GM15510 (cell line): ENCODE results near the gene RGP1.

Experiments
- POLR2A ChIP-seq: IDR thresholded peaks from 3 replicates; pipeline ENCODE4 v1.6.1; 2011; ENCODE audit warnings: borderline replicate concordance; ENCODE audit not compliant: insufficient read length; ENCODE audit errors: extremely low read depth

Gene RGP1

DNA sequence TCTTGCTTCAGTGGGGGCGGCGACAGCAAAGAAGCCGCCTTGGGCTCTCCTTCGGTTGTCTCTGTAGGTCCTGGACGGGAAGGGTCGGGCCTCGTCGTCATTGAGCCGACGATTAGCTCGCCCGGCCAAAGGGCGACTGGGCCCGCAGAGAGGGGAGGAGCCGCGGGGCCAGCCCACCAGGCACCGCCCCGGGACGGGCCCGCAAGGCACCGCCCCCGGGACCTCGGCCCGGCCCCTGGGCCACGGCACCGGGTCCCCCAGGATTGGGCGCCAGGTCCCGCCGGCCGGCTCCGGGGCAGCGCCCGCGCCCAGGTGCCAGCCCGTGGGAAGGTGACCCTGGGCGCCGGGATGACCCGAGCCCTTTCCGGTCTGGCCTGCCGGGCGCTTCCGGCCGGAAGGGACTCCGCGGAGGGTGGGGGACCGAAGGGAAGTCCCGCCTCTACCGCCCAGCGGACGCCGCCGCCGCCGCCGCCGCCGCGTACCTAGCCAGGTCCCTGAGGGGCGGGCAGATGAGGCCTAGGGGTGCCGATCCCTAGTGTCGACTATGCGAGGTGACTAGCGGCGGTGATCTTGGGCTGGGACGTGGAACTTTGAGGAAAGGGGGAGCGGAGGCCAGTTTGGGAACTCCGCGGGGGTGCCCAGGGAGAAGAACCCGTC, at the start of gene RGP1, which contains the start of gene GBA2:
RGP1 (plus strand) TSS at position 430 of the 657 bp plus-strand sequence. CDS start 469 bp downstream, outside the sequence.
GBA2 (minus strand) TSS at position 371 of the 657 bp plus-strand sequence. CDS start 524 bp downstream, outside the sequence.
- peak; percentile 75 for TF ChIP-seq POLR2A

DNA sequence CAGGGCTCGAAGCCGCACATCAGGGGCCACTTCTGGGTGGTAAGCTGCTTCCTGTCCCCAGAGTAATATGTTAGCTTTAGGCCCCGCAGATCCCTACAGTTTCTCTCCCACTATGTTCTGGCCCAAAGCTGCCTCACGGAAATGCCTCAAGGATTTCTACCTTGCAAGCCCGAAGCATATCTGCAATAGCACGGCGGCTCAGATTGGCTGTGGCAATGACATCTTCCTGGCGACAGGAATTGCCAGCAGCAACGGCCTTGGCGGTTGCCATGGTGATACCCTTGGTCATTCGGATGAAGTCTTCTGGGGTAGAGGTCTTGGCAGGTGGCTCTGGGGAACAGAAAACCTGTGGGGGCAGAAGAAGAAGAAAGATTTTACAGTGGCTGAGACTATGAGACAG, 49.1 kb upstream of the RGP1 start:
- no peak for TF ChIP-seq POLR2A

GRCh38 chr9:35700942-35701341, 48.1 kb upstream of the RGP1 start:
- TF ChIP-seq POLR2A = no peak

DNA sequence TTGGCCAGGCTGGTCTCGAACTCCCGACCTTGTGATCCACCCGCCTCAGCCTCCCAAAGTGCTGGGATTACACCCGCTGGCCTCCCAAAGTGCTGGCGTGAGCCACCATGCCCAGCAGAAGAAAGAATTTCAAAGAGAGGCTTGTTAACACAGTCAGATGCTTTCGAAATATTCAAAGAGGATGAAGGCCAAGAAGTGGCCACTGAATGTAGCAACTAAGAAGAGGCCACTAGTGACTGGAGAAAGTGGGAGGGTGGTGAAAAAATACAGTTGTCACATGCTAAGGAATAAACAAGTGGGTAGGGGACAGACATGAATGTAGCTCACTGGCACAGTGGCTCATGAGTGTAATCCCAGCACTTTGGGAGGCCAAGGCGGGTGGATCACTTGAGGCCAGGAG, 46.4 kb upstream of the RGP1 start:
- no peak for TF ChIP-seq POLR2A

DNA sequence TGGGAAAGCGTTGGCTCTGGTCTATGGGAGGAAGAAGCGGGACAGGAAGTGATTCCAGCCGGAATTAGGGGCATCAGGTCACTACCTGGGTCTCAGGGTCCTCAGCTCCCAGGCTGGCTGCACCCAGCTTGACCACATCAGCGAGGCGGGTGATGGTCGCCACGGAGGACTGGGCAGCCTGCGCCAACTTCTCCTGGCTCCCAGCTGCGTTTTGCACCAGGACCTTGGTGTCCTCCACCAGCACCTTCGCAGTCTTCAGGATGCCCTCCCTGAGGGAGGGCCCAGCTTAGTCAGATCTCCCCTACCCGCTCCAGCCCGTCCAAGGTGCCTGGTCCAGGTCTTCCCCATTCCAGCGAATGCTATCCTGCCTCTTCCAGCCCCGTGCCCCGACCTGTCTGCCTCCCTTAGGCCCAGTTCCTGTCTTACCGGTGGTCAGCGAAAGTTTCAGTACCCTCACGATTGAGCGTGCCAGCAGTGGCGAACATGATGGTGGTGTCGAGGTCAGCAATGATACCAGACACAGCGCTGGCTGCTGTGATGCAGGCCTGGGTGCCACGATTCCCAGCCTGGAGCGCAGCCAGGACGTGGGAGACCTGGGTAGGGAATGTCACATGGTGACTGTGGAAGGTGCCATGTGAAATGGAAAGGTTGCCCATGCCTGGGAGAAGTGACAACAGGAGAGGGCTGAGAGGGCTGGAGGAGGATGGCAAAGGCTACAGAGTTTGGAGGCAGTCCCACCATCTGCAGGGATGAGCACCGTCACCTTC, 45.0 kb upstream of the RGP1 start:
- TF ChIP-seq POLR2A = no peak

DNA sequence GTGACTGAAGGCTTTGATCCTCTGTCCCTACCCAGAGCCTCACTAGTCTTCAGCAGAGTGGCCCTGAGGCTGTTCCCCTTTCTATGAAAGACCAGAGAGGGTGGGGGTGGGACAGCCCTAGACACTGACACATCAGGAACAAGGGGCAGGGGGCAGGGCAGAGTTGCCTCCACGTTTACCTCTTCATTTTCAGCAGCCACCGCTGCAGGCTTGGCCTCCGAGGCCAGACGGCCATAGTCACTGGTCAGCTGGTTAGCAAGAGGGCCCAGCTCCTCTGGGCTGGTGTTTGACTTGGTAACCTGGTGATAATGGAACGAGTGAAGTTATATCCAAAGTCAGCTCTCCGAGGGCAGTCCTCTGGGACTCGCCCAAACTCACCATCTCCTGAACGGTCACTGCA, 43.7 kb upstream of the RGP1 start:
- no peak for TF ChIP-seq POLR2A

DNA sequence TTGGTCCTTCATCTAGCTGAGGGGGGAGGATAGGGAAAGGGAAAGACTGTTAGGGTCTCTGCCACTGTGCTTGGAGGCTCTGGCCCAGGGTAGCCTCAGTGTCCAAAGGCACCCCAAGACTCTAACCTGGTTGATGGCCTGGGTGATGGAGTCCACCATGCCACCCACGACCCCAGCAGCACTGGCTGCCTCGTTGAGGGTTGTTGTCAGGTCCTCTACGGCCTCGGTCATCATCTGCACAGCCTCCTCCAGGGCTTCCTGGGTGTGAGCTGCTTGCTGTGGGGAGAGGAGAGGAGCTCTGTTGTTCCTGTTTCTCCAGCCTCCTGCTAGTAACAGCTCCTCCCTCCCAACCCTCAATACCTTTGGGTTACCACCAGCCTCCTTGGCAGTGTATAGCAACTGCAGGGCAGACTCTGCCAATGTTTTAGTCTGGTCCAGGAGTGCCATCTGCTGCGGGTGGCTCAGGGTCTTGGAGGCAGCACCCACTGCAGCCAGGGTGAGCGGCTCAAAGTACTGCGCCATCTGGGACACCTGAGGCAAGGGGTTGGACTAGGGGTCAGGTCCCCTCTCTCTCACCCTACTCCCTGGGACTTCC, 43.2 kb upstream of the RGP1 start:
- no peak for TF ChIP-seq POLR2A

GRCh38 chr9:35706951-35707350, 42.1 kb upstream of the RGP1 start:
- TF ChIP-seq POLR2A = no peak

DNA sequence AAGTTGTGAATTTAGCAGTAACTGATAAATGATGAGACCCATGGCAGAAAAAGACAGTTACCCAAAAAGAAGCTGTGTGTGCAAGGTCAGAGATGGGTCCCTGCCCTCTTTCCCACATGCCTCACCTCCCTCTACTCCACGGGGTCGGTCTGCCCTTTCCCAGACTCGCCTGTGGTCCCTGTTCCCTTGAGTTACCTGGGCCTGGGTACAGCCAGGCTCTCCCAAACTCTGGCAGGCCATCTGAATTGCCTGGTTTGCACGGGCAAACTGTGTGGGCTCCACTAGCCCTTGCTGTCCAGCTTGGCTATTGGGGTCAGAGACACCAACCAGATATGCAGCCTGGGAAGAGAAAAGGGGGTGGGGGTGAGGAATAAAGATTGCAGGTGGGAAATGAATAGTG, 40.9 kb upstream of the RGP1 start:
- TF ChIP-seq POLR2A = no peak

DNA sequence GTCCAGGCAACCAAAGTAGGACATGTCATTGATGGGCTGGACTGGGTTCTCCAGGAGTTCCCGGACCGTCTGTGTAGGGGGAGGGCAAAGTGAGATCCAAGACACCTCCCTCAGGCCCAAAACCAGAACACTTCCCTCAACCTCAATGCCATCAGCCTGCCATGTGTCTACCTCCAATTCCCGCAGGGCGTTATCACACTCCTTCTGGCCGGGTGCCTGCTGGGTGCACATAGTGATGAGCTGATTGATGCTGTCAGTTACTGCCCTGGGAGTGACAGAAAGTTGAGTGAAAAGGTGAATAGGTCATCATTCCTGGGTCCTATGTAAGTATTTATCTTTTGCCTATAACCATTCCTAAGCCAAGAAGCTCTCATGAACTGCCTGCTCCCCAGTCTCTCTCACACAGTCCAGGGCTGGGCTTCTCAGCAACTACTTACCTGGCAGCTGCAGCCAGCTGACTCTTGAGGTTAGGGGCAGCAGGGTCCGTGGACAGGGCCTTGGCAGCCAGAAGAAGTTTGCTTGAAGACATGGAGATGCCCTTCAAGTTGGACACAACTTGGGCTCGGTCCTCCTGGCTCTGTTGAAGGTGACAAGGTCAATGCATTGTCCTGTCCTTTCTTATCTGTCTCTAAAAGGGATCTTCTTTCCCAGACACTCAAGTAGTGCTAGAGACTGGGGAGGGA, 38.1 kb upstream of the RGP1 start:
- no peak for TF ChIP-seq POLR2A

DNA sequence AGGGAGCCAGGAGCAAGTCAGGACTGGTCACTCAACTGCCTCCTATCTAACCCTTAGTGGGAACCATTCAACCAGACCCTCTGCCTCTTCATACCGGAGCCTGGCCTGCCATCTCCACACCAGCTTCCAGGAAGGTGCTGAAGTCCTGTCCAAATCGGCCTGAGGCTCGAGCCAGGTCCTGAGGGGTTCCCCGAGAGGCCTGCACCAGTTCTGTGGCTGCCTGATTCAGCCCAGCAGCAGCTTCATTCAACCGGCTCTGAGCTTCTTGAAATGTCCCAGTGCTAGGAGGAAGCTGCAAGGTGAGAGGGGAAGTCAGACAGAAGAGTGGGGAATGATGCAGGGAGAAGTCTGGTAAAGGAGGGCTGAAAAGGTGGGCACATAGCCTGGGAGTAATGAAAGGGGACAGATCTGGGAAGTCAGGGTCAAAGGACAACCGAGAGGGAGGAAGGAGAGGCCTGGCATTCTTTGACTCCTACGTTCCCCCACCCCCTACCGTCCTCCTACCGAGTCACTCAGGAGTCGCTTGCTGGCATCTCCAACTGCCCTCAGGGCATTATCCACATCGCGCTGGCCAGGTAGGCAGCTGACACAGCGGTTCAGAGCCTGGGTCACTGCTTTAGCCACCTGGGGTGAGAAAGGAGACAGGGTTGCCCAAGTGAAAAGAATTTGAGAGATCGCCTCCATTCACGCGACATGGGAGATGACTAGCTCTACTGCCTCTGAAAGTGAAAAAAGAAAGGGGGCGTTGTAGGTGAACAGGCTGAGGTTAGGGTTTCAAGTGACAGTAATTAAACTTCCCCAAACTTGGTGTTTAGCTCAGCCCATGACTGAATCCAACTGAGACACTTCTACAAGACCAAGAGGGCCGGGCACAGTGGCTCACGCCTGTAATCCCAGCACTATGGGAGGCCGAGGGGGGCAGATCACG, 37.3 kb upstream of the RGP1 start:
- TF ChIP-seq POLR2A = no peak

- no peak for TF ChIP-seq POLR2A
Observed at GRCh38 chr9:35712762-35713400, 36.2 kb upstream of the RGP1 start.

- no peak for TF ChIP-seq POLR2A
Observed at GRCh38 chr9:35713578-35713977, 35.5 kb upstream of the RGP1 start.
